ENCODE measurements around the gene TEX52. TPM values are rescaled to one million over a fixed set of nuclear protein-coding genes. Genes with fewer than 3 reads are reported as not detected.

TEX52 gene
- total RNA-seq, 4 donors from 2014 or later = not detected

- Histone ChIP-seq H3K27me3 (no peaks in the 10 kb centered on the region), H3K4me1 (peaks cover 31% of the 10 kb centered on the region), H3K36me3 (peaks cover 3% of the 10 kb centered on the region), H3K27ac (peak overlapping the region; percentile 95), H3K9me3 (no peaks in the 10 kb centered on the region), H3K4me3 (peak overlapping the region; percentile 87)
- TF ChIP-seq POLR2A (IDR thresholded peaks at IDR 0.05) (no peak), POLR2AphosphoS5 (IDR thresholded peaks at IDR 0.05) (no peak), CTCF (IDR thresholded peaks at IDR 0.05) (no peak), EP300 (IDR thresholded peaks at IDR 0.05) (no peak)
- DNase-seq (ENCODE audit: low spot score in 2 of 2) = no peak
- WGBS = 70% methylated on average over 10 of the region's 10 CpGs
Measured at GRCh38 chr12:2890001-2890387, 33.2 kb upstream of the TEX52 start.

- peak in 1 of 2 donors; percentile 30 for DNase-seq (ENCODE audit: low spot score in 2 of 2)
- Histone ChIP-seq H3K36me3 (peaks cover 3% of the 10 kb centered on the region), H3K4me3 (no peak overlapping the region), H3K27me3 (no peaks in the 10 kb centered on the region), H3K27ac (no peak overlapping the region), H3K4me1 (peaks cover 8% of the 10 kb centered on the region), H3K9me3 (no peaks in the 10 kb centered on the region)
- WGBS = 91% methylated on average over 10 of the region's 10 CpGs
- TF ChIP-seq POLR2A (IDR thresholded peaks at IDR 0.05) (no peak), EP300 (IDR thresholded peaks at IDR 0.05) (no peak), CTCF (IDR thresholded peaks at IDR 0.05) (no peak), POLR2AphosphoS5 (IDR thresholded peaks at IDR 0.05) (no peak)
Measured at GRCh38 chr12:2886768-2887450, 30.1 kb upstream of the TEX52 start.

- TF ChIP-seq POLR2AphosphoS5 (IDR thresholded peaks at IDR 0.05) = no peak
- TF ChIP-seq POLR2A (IDR thresholded peaks at IDR 0.05) = no peak
- TF ChIP-seq EP300 (IDR thresholded peaks at IDR 0.05) = no peak
- no peak for TF ChIP-seq CTCF (IDR thresholded peaks at IDR 0.05)
- no peaks in the 10 kb centered on the region for H3K4me1 ChIP-seq
- H3K9me3 ChIP-seq = no peaks in the 10 kb centered on the region
- no peak overlapping the region for H3K4me3 ChIP-seq
- no peaks in the 10 kb centered on the region for H3K27me3 ChIP-seq
- H3K27ac ChIP-seq = no peak overlapping the region
- 93% methylated on average over 2 of the region's 2 CpGs for WGBS
- peaks cover 3% of the 10 kb centered on the region for H3K36me3 ChIP-seq
- no peak for DNase-seq (ENCODE audit: low spot score in 2 of 2)
Measured at GRCh38 chr12:2884810-2885209, 28.0 kb upstream of the TEX52 start.

DNA sequence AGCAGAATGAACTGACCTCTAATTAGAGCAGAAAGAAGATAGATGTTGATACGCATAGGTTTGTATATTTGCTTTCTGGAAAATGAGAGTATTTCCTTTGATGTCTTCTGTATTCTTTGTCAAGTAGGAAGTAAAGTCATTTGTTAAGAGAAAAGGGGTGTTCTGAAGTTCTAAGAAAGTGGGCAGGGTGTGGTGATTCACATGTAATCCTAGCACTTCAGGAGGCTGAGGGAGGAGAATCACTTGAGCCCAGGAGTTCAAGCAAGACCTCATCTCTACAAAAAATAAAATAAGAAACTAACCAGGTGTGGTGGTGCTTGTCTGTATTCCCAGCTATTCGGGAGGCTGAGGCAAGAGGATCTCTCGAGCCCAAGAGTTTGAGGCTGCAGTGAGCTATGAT, 23.0 kb upstream of the TEX52 start:
- no peak for DNase-seq (ENCODE audit: low spot score in 2 of 2)
- H3K36me3 ChIP-seq = no peaks in the 10 kb centered on the region
- peaks cover 22% of the 10 kb centered on the region for H3K4me1 ChIP-seq
- H3K27ac ChIP-seq = no peak overlapping the region
- no peaks in the 10 kb centered on the region for H3K27me3 ChIP-seq
- H3K4me3 ChIP-seq = no peak overlapping the region
- no peaks in the 10 kb centered on the region for H3K9me3 ChIP-seq
- TF ChIP-seq POLR2A (IDR thresholded peaks at IDR 0.05) = no peak
- TF ChIP-seq CTCF (IDR thresholded peaks at IDR 0.05) = no peak
- TF ChIP-seq POLR2AphosphoS5 (IDR thresholded peaks at IDR 0.05) = no peak
- no peak for TF ChIP-seq EP300 (IDR thresholded peaks at IDR 0.05)
- WGBS = 94% methylated on average over 3 of the region's 3 CpGs

DNA sequence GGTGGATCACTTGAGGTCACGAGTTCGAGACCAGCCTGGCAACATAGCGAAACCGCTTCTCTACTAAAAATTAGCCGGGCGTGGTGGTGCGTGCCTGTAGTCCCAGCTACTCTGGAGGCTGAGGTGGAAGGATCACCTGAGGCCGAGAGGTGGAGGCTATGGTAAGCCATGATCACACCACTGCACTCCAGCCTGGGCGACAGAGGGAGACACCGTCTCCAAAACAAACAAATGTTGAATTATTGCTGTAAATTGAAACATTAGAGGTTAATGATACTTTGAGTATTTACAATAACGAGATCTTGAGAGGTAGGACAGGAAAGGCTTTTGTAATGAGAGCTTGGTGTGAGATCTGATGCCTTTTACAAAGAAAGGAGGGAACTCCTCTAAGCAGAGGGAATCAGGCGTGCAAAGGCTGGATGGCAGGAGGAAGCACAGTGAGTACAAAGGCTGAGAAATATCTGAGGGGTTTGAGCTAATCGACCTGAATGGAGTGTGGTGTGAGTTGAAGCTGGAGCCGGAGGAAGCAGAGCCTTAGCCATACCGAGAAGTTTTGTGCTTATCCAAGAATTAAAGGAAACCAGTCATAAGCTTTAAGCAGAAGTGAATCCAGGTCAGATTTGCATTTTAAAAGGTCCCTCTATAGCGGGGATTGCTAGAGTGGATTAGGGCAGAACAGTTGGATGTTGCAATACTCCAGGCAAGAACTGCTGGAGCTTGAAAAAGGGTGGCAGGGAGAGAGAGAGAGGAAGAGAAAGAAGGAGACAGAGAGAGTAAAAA, 21.3 kb upstream of the TEX52 start:
- DNase-seq (ENCODE audit: low spot score in 2 of 2) = no peak
- TF ChIP-seq EP300 (IDR thresholded peaks at IDR 0.05) (no peak), CTCF (IDR thresholded peaks at IDR 0.05) (no peak), POLR2AphosphoS5 (IDR thresholded peaks at IDR 0.05) (no peak), POLR2A (IDR thresholded peaks at IDR 0.05) (no peak)
- H3K27ac ChIP-seq = peak overlapping the region; percentile 85
- peaks cover 22% of the 10 kb centered on the region for H3K4me1 ChIP-seq
- H3K36me3 ChIP-seq = no peaks in the 10 kb centered on the region
- H3K27me3 ChIP-seq = no peaks in the 10 kb centered on the region
- H3K4me3 ChIP-seq = peak overlapping the region; percentile 77
- 33% methylated on average over 16 of the region's 16 CpGs for WGBS
- no peaks in the 10 kb centered on the region for H3K9me3 ChIP-seq

Data from suprapubic skin (tissue), 4 donors.